ENCODE measurements around the gene ACSS2.

ACSS2 gene

GRCh38 chr20:34976286-34976685, 99.9 kb downstream of the ACSS2 start:
- TF ChIP-seq CTCF (conservative IDR thresholded peaks at IDR 0.05; ENCODE audit: low read depth, low read length), result no peak

More at GRCh38 chr20:34976286-34976685, 99.9 kb downstream of the ACSS2 start:
- H3K4me3 ChIP-seq (ENCODE audit: low read length), result no peak overlapping the region
- no peak for DNase-seq (ENCODE audit: low read depth)

All from retinal pigment epithelial cell (primary cell).